Activated CD8-positive, alpha-beta memory T cell treated with anti-CD3 and anti-CD28 coated beads for 36 hours (primary cell): ENCODE measurements around the gene GPN2. TPM values are rescaled to one million over a fixed set of nuclear protein-coding genes. Genes with fewer than 3 reads are reported as not detected.

ENCODE experiments used
- CTCF ChIA-PET: fragments of 350-600 bp; sonication (Branson Sonifier 250); formaldehyde crosslinking; loops from one replicate; lab custom pipeline; 2021; ENCODE audit warnings: antibody characterized with exemption; lab: Charles Lee
- POLR2A ChIA-PET: fragments of 350-600 bp; sonication (Branson Sonifier 250); formaldehyde crosslinking; loops from one replicate; lab custom pipeline; 2021; ENCODE audit warnings: antibody characterized with exemption; lab: Charles Lee
- total RNA-seq, 2 experiments: library from RNA; stranded (reverse); gene quantifications; one replicate each; pipeline ENCODE4 v1.2.3, GENCODE V29; 2021

GPN2 gene
- 10 to 100 TPM; 73.0 to 78.4 TPM for total RNA-seq

- ChIA-PET CTCF (interaction anchor here (0.6 to 2.2 kb wide), 7 partner anchors 10 to 197 kb away, joined by 3 to 10 read pairs (median 3); partner anchors contain the start of gene GPATCH3), POLR2A (interaction anchor here (0.5 to 2.0 kb wide), 9 partner anchors 10 to 390 kb away, joined by 3 to 26 read pairs (median 4); partner anchors contain the start of genes GPATCH3, NUDC and TRNP1)
Measured at GRCh38 chr1:26889551-26890466, at the start of gene GPN2. GPN2 (minus strand) TSS chr1:26890283; CDS start chr1:26890096, 187 bp downstream.

- CTCF ChIA-PET, result no interaction called here
- POLR2A ChIA-PET, result no interaction called here
Measured at GRCh38 chr1:26938659-26939025, 48.6 kb upstream of the GPN2 start.

- CTCF ChIA-PET, result interaction anchor here (0.6 kb wide), 1 partner anchor 108 kb away, joined by 3 read pairs; no protein-coding TSS in a partner anchor
- POLR2A ChIA-PET, result no interaction called here
Measured at GRCh38 chr1:26938004-26938658, 48.0 kb upstream of the GPN2 start.

GRCh38 chr1:26936823-26937222 is 46.7 kb upstream of the GPN2 start:
- ChIA-PET POLR2A (no interaction called here), CTCF (no interaction called here)

- ChIA-PET CTCF (no interaction called here), POLR2A (no interaction called here)
Measured at GRCh38 chr1:26932531-26932930, 42.4 kb upstream of the GPN2 start.

GRCh38 chr1:26923711-26924110 is 33.6 kb upstream of the GPN2 start:
- POLR2A ChIA-PET, result interaction anchor here (0.9 kb wide), 1 partner anchor 24 kb away, joined by 4 read pairs; the partner anchor contains the start of gene GPATCH3
- CTCF ChIA-PET, result interaction anchor here (0.6 to 0.9 kb wide), 2 partner anchors 121 to 265 kb away, joined by 3 read pairs; no protein-coding TSS in a partner anchor

GRCh38 chr1:26922901-26923300 is 32.8 kb upstream of the GPN2 start:
- ChIA-PET CTCF (interaction anchor here (0.5 to 1.0 kb wide), 2 partner anchors 190 to 321 kb away, joined by 4 to 5 read pairs; no protein-coding TSS in a partner anchor), POLR2A (no interaction called here)

- POLR2A ChIA-PET, result interaction anchor here (0.5 to 1.9 kb wide), 4 partner anchors 22 to 401 kb away, joined by 3 to 7 read pairs (median 5); partner anchors contain the start of genes GPATCH3 and GPN2
- CTCF ChIA-PET, result interaction anchor here (0.5 to 1.0 kb wide), 2 partner anchors 191 to 321 kb away, joined by 4 to 5 read pairs; no protein-coding TSS in a partner anchor
Measured at GRCh38 chr1:26922431-26922729, 32.3 kb upstream of the GPN2 start.

- CTCF ChIA-PET, result interaction anchor here (1.0 kb wide), 1 partner anchor 320 kb away, joined by 4 read pairs; no protein-coding TSS in a partner anchor
- POLR2A ChIA-PET, result interaction anchor here (0.5 to 1.9 kb wide), 8 partner anchors 18 to 401 kb away, joined by 3 to 7 read pairs (median 4); partner anchors contain the start of genes GPATCH3 and GPN2
Measured at GRCh38 chr1:26921540-26922430, 31.7 kb upstream of the GPN2 start, which contains the start of gene NUDC. NUDC (plus strand) TSS chr1:26921743; CDS start chr1:26921849, 106 bp downstream.

GRCh38 chr1:26921126-26921539 is 31.1 kb upstream of the GPN2 start:
- POLR2A ChIA-PET, result interaction anchor here (0.6 to 1.9 kb wide), 6 partner anchors 19 to 69 kb away, joined by 3 to 7 read pairs (median 4); partner anchors contain the start of genes GPATCH3 and GPN2

GRCh38 chr1:26915204-26915842 is 25.2 kb upstream of the GPN2 start:
- POLR2A ChIA-PET, result no interaction called here
- CTCF ChIA-PET, result no interaction called here

More at GRCh38 chr1:26921126-26921539, 31.1 kb upstream of the GPN2 start:
- CTCF ChIA-PET, result no interaction called here

- CTCF ChIA-PET, result no interaction called here
- POLR2A ChIA-PET, result interaction anchor here (0.5 kb wide), 1 partner anchor 21 kb away, joined by 3 read pairs; no protein-coding TSS in a partner anchor
Measured at GRCh38 chr1:26913754-26914619, 23.9 kb upstream of the GPN2 start, which contains the start of gene NR0B2. NR0B2 (minus strand) TSS chr1:26913975; CDS start chr1:26913940, 35 bp downstream.

GRCh38 chr1:26913389-26913753 is 23.3 kb upstream of the GPN2 start:
- POLR2A ChIA-PET, result interaction anchor here (0.5 kb wide), 1 partner anchor 21 kb away, joined by 3 read pairs; no protein-coding TSS in a partner anchor
- CTCF ChIA-PET, result no interaction called here

GRCh38 chr1:26912147-26912490 is 22.0 kb upstream of the GPN2 start:
- CTCF ChIA-PET, result no interaction called here
- POLR2A ChIA-PET, result no interaction called here

GRCh38 chr1:26911399-26912146 is 21.5 kb upstream of the GPN2 start:
- ChIA-PET POLR2A (no interaction called here), CTCF (no interaction called here)
